Activated naive CD8-positive, alpha-beta T cell treated with anti-CD3 and anti-CD28 coated beads, Interleukin-2, amount 10 ng/mL, durations not matched to agents 7 days and 5 days (primary cell): ENCODE data around the gene ZNF511. TPM values are rescaled to one million over a fixed set of nuclear protein-coding genes. Genes with fewer than 3 reads are reported as not detected.

ENCODE experiments used
- ATAC-seq: fragments of 150-1000 bp; cut with Tn5 transposase; one replicate; pipeline ENCODE4 v1.10.0; 2021; ENCODE audit warnings: low read depth, moderate library complexity
- POLR2A ChIA-PET: fragments of 350-600 bp; sonication (Branson Sonifier 250); formaldehyde crosslinking; loops from one replicate; lab custom pipeline; 2021; ENCODE audit warnings: antibody characterized with exemption; lab: Charles Lee
- DNase-seq: peaks from one replicate; pipeline ENCODE4 v3.0.0; 2021
- H3K27ac Mint-ChIP-seq: one replicate; pipeline ENCODE4 v1.8.0; 2022; ENCODE audit warnings: mild to moderate bottlenecking, mixed read lengths
- H3K27me3 Mint-ChIP-seq: one replicate; pipeline ENCODE4 v1.8.0; 2022; ENCODE audit warnings: mild to moderate bottlenecking, moderate library complexity, mixed read lengths
- H3K36me3 Mint-ChIP-seq: one replicate; pipeline ENCODE4 v1.8.0; 2021; ENCODE audit warnings: mild to moderate bottlenecking, mixed read lengths
- H3K4me1 Mint-ChIP-seq: one replicate; pipeline ENCODE4 v1.8.0; 2021; ENCODE audit warnings: mixed read lengths
- H3K4me3 Mint-ChIP-seq: one replicate; pipeline ENCODE4 v1.8.0; 2022; ENCODE audit warnings: mild to moderate bottlenecking, moderate library complexity, mixed read lengths
- H3K9me3 Mint-ChIP-seq: one replicate; pipeline ENCODE4 v1.8.0; 2021; ENCODE audit warnings: mixed read lengths
- total RNA-seq, 2 experiments: library from RNA; stranded (reverse); gene quantifications; one replicate each; pipeline ENCODE4 v1.2.3, GENCODE V29; 2021

The ZNF511 gene
- total RNA-seq, 2 experiments from 2014 or later = 44.5 to 47.4 TPM

GRCh38 chr10:133361773-133362441, 53.2 kb downstream of the ZNF511 start:
- ATAC-seq (no peak), DNase-seq (no peak)
- Mint-ChIP-seq H3K4me1 (peaks cover 1% of the 10 kb centered on the region), H3K36me3 (no peaks in the 10 kb centered on the region), H3K4me3 (no peak overlapping the region), H3K9me3 (no peaks in the 10 kb centered on the region), H3K27me3 (no peaks in the 10 kb centered on the region), H3K27ac (no peak overlapping the region)
- POLR2A ChIA-PET = no interaction called here

Other genes with a start within 250 kb of the ZNF511 start
- not detected for gene ADGRA1, start 221.0 kb upstream of the ZNF511 start, total RNA-seq
- under 1 TPM; 0.36 to 0.40 TPM for gene KNDC1, start 148.7 kb upstream of the ZNF511 start, total RNA-seq
- not detected for gene UTF1, start 78.7 kb upstream of the ZNF511 start, total RNA-seq
- under 1 TPM in 1 of 2 experiments, not detected in 1; 0.11 TPM for gene VENTX, start 71.1 kb upstream of the ZNF511 start, total RNA-seq
- 10 to 100 TPM; 90.8 to 91.0 TPM for gene ADAM8, start 32.0 kb upstream of the ZNF511 start, total RNA-seq
- gene TUBGCP2, start within 50 bp of the ZNF511 start, total RNA-seq = 10 to 100 TPM; 56.4 to 69.3 TPM
- gene CALY, start 28.0 kb downstream of the ZNF511 start, total RNA-seq = 1 to 10 TPM; 3.1 to 3.6 TPM
- gene PRAP1, start 38.5 kb downstream of the ZNF511 start, total RNA-seq = not detected
- 10 to 100 TPM; 15.4 to 17.3 TPM for gene FUOM, start 49.1 kb downstream of the ZNF511 start, total RNA-seq
- 10 to 100 TPM; 33.5 to 36.1 TPM for gene ECHS1, start 64.4 kb downstream of the ZNF511 start, total RNA-seq
- gene PAOX, start 70.3 kb downstream of the ZNF511 start, total RNA-seq = 1 to 10 TPM; 7.2 to 9.9 TPM
- 10 to 100 TPM; 53.7 to 56.6 TPM for gene MTG1, start 85.2 kb downstream of the ZNF511 start, total RNA-seq
- not detected for gene SPRN, start 115.7 kb downstream of the ZNF511 start, total RNA-seq
- 1 to 10 TPM; 5.7 to 6.3 TPM for gene SCART1, start 145.0 kb downstream of the ZNF511 start, total RNA-seq
- under 1 TPM; 0.65 to 0.80 TPM for gene CYP2E1, start 218.4 kb downstream of the ZNF511 start, total RNA-seq